Measurements from ENCODE around the gene ANO9.

GRCh38 chr11:405323-405953, 36.4 kb downstream of the ANO9 start:
- TF ChIP-seq CTCF (IDR thresholded peaks at IDR 0.05) (peak in 2 of 12 donors; percentile 11 to 15), POLR2A (IDR thresholded peaks at IDR 0.05) (no peak)

Measured in heart left ventricle (tissue), 13 donors.